PFSK-1 (cell line): ENCODE measurements around the gene VAV2.

Source experiments
- FOXP2 ChIP-seq: optimal IDR thresholded peaks from 2 replicates; pipeline ENCODE3; 2011; ENCODE audit warnings: borderline replicate concordance, control low read depth, inconsistent platforms; ENCODE audit not compliant: insufficient read depth; ENCODE audit errors: extremely low read length, extremely low read depth
- POLR2AphosphoS5 ChIP-seq: IDR thresholded peaks from 2 replicates; pipeline ENCODE4 v1.6.1; 2012; ENCODE audit warnings: low read depth, mild to moderate bottlenecking, control low read depth, low read length, moderate library complexity
- REST ChIP-seq, 2 experiments: IDR thresholded peaks; 2 replicates each; pipeline versions ENCODE4 v1.6.1 to v1.8.0; 2011 to 2012; ENCODE audit warnings: low read depth in 2 of 2, low read length in 2 of 2, control low read depth in 1 of 2, inconsistent platforms in 1 of 2, mild to moderate bottlenecking in 1 of 2, moderate library complexity in 1 of 2; ENCODE audit not compliant: insufficient read depth in 1 of 2
- SIN3A ChIP-seq: IDR thresholded peaks from 2 replicates; pipeline ENCODE4 v1.6.1; 2012; ENCODE audit warnings: mild to moderate bottlenecking, low read length, moderate library complexity, borderline replicate concordance; ENCODE audit not compliant: insufficient read depth
- TAF1 ChIP-seq: IDR thresholded peaks from 2 replicates; pipeline ENCODE4 v1.6.1; 2012; ENCODE audit warnings: low read length, control low read depth, borderline replicate concordance; ENCODE audit not compliant: insufficient read depth

The VAV2 gene

GRCh38 chr9:133986774-133987445, 5.2 kb downstream of the VAV2 start:
- no peak for TF ChIP-seq SIN3A
- no peak for TF ChIP-seq REST (IDR thresholded peaks at IDR 0.05; ENCODE audit: insufficient read depth in 1 of 2, low read depth in 2 of 2, low read length in 2 of 2)
- no peak for TF ChIP-seq POLR2AphosphoS5
- TF ChIP-seq TAF1, result no peak
- no peak for TF ChIP-seq FOXP2

GRCh38 chr9:133986061-133986460, 6.1 kb downstream of the VAV2 start:
- no peak for TF ChIP-seq POLR2AphosphoS5
- no peak for TF ChIP-seq TAF1
- TF ChIP-seq SIN3A, result no peak
- TF ChIP-seq FOXP2, result no peak
- no peak for TF ChIP-seq REST (IDR thresholded peaks at IDR 0.05; ENCODE audit: insufficient read depth in 1 of 2, low read depth in 2 of 2, low read length in 2 of 2)

- no peak for TF ChIP-seq TAF1
- no peak for TF ChIP-seq POLR2AphosphoS5
- no peak for TF ChIP-seq REST (IDR thresholded peaks at IDR 0.05; ENCODE audit: insufficient read depth in 1 of 2, low read depth in 2 of 2, low read length in 2 of 2)
- TF ChIP-seq FOXP2, result no peak
- no peak for TF ChIP-seq SIN3A
These were observed 9.0 kb downstream of the VAV2 start for GRCh38 chr9:133982971-133983720.

- no peak for TF ChIP-seq POLR2AphosphoS5
- TF ChIP-seq SIN3A, result no peak
- TF ChIP-seq TAF1, result no peak
- TF ChIP-seq REST (IDR thresholded peaks at IDR 0.05; ENCODE audit: insufficient read depth in 1 of 2, low read depth in 2 of 2, low read length in 2 of 2), result no peak
- TF ChIP-seq FOXP2, result no peak
These were observed 10.0 kb downstream of the VAV2 start for GRCh38 chr9:133981958-133982681.
